Measurements from ENCODE around the gene AOPEP.

AOPEP gene

DNA sequence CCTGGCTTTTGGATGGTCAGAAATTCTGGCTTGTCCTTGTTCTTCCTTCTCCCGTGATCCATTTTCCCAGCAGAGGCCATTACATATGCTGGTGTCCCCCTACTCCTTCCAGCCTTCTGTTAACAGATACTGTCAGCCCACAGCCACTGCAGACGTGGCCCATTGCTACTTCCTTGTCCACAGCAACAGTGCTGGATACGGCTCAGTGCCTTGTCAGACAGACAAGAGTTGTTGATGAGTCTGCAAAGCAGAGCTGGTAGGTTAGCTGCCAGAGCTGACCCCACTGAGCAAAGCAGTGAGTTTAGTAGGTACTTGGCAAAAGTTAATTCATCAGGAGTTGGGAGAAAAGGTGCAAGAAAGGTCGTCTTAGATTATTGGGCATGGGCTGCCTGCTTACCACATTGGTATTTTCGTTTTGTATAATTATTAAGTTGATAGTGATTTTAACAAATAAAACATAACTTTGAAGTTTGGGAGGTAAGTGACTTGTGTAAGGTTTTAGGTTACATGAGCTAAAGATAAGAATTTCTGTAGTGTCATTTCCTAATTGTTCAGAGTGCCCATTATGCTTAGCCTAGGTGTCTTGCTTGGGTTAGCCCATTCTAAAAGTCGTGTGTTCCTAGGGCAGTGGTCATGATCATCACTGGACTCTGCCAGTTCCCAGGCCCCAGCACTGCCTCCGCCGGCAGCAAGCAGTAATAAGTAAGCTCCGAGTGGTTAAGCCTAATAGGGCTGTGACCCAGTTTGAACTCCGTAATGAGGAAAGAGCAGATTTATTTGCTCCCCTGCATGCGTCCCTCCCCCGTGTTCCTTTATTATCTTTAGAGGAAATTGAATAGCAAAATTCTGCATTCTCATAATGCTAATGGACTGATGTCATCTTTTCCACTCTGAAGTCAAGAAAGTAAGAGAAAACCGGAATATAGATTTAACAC lies 299.0 kb downstream of the AOPEP start:
- no peak for DNase-seq

DNA sequence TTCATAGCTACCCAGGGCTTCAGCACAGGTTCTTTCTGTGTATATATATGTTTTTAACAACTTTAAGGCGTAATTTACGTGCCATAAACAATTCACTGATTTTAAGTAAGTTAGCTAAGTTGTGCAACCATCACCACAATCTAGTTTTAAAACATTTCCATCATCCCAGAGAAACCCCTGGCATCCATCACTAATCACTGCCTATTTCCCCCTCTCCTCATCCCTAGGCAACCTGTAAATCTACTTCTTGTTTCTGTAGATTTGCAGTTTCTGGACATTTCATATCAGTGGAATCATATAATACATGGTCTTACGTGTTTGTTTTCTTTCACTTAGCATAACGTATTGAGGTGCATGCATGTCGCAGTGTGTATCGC lies 299.6 kb downstream of the AOPEP start:
- DNase-seq: no peak

GRCh38 chr9:95027914-95028852 lies 301.7 kb downstream of the AOPEP start:
- DNase-seq: no peak

- no peak for DNase-seq
These were observed 302.3 kb downstream of the AOPEP start for GRCh38 chr9:95028853-95029219.

DNA sequence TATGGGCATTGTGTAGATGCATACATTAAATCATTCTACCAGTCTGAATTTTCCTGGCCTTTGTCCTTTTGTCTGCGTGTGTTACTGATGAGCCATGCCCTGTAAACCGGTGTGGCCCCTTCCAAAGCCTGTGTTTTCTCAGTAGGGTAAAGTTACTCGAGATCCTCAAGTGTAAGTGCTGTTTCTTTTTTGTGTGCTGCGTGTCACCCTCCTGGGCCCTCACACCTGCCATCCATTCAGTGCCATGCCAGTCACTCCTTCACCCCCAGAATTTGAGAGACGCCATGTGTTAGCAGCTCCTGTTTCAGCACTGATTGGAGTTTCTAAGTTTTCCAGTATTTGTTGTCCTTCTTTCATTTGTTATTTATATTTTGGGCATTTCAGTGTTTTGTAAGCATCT lies 302.8 kb downstream of the AOPEP start:
- no peak for DNase-seq

DNA sequence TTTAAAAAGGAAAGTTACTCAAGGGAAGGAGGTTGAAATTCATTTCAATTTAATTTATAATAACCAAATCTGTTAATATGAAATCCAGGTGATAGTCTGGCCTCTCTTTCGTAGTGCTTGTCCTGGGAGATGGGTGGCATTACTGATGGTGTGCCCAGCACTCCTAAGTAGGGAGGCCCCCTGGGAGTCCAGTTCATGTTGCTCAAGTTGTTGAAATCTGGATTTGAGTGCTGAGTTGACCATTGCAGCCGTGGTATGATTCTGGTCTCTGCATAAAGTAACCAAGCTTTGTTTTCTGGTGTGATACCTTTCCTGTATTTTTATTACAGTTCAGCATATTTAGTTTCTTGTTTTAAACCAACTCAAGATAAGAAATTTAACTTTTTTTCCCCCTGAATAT lies 303.2 kb downstream of the AOPEP start:
- DNase-seq: no peak

DNA sequence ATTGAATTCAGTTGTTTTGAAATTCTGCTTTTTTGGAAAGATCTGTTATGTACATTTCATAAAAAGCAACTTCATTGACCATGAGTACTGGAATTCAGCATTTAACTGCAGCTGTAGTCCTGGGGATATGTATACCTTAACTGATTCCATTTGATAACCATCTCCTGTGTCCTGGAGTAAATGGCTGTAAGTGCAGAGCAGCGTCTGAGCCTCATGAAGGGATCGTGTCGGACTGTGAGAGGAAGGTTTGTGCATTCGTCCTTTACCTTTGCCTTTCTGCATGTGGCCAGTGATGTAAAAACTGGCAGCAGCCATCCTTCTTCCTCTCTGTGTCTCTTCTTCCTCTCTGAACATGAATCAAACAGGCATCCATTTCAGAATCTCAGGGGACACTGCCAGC lies 303.8 kb downstream of the AOPEP start:
- DNase-seq: no peak

GRCh38 chr9:95030920-95031642 lies 304.6 kb downstream of the AOPEP start:
- no peak for DNase-seq

- no peak for DNase-seq
These were observed 305.4 kb downstream of the AOPEP start for GRCh38 chr9:95031711-95032461.

GRCh38 chr9:95032580-95033341 lies 306.3 kb downstream of the AOPEP start:
- no peak for DNase-seq

DNA sequence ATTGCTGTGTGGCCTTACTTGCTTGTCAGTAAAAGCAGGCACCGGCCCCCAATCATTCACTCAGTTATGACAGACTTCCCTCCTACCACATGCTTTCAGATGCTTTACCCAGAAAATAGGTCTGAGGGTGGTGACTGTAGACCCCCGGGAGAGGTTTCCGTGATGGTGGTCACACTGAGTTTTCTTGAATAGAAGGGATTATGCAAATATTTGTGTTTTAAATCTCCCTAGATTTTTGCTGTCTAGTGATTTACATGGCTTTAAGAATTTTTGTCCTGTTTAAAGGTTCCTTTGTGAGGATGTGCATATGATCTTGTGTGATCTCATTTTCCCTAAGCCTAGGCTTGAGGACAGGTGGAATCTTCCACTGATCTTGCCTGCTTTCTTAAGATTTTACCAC lies 309.3 kb downstream of the AOPEP start:
- DNase-seq: no peak

GRCh38 chr9:95036676-95037075 lies 310.2 kb downstream of the AOPEP start:
- DNase-seq: no peak

DNA sequence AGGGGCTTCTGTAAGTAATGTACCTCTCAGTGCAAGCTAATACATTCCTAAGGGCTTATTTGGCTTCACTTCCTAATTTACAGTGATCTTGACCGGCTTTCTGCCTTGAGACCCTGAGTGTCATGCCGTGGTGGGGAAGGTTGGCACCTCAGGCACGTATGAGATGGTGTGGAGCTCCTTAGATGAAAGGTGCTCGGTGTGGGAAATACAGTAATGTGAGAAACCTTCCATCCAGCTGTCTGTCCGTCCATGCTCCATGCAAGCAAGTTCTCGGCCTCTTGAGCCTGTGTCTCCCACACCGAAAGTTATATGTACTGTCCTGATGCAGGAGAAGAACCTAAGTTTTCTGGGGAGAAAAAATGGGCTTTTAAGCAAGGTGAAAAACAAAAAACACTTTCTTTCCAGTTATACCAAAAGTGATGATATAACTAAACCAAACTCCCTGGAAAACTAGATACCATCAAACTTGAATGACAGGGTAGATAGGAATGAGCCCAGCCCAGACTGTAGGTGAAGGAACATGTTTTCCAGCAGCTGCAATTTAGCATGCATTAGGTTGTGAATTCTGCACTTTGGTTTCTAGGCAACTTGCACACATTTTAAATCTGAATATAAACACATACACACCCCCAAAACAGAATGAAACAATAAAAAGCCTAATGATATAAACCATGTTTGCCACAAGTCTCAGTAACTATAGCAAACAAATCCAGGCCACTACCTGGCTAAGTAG lies 311.5 kb downstream of the AOPEP start:
- no peak for DNase-seq

- DNase-seq: no peak
These were observed 312.2 kb downstream of the AOPEP start for GRCh38 chr9:95038666-95039065.

- no peak for DNase-seq
These were observed 313.6 kb downstream of the AOPEP start for GRCh38 chr9:95040106-95040505.

GRCh38 chr9:95043826-95044225 lies 317.3 kb downstream of the AOPEP start:
- no peak for DNase-seq

DNA sequence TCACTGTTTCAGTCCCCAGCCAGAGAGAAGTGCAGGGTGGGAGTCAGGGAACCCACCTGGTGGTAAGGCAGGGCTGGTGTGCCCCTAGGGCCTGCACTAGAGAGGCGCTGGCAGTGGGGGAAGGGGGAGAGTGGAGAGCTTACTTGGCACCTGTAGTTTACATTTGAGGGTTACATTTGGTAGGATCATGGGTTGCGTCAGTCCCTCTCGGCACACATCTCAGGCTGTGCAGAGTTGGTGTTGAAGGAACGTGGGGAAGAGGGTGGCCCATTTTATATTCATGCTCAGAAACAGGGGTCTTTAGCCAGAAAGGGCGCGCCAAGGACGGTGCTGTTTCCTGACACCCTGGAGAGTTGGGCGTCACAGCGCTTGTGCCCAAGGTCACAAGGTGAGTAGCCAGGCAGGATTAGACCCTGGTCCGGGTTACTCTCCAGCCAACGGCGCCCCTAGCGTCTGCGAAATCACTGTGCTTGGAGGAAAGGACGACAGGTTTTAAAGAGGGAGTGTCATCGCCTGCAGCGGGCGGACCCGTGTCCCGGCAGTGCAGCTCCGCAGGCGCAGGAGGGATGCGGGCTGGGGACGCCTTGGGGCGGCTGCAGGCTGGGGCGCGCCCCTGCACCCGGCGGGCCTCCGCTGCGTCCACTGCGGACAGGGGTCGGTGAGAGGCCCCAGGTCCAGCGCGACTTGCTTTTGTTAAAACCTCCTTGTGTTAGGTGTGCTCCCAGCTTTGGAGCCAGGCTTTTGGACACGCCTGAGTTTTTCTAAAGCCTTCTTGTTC lies 318.4 kb downstream of the AOPEP start:
- DNase-seq: no peak

DNA sequence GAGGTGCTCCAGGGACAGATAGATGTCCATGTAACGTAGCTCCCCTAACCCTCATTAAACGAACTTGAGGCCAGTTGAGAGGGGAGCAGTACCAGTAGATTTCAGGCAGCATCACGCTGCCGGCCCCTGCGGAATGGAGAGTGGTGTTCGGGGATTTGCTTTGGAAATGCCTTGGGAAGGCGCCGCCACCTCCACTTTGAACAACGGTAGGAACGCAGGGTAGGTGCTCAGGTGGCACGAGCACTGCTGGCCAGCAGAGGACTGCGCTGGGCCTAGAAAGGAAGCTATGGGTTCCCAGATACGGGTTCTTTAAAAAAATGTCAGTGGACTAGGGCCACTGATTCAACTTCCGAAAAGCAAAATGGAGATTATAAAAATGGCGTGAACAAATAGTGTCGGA lies 319.3 kb downstream of the AOPEP start:
- no peak for DNase-seq

DNA sequence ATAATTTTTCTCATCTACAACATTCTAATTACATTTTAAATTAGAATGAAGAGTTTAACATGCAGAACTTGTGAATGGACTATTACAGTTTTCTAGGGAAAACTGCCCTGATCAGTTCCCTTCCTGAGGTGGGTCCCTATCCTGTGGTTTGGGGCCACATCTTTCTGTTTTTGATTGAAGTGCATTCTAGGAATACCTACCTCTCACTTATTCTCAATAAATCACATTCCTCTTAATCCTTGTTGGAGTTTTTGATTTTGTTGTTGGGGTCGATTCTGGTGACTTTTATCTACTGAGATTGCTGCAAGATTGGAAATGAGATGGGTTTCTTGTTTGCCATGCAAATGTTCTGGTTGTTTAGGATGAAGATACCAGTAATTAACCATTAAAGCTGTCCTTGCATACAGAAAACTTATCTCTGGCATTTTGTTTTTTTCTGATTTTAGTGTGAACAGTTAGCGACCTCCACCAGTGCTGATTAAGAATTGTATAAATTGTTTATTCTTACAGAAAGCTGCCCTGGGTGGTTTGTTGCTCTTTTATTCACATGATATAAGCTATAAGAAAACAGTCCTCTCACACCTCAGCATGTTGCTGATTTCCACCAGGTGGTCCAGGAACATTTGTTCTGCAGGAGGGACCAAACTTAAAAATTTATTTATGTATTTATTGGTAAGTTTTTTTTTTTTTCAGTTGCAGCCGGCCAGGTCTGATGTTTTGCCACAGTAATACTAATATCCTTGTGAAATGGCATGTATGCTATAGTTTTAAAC lies 321.1 kb downstream of the AOPEP start:
- DNase-seq: no peak

Measured in activated CD4-positive, alpha-beta T cell treated with anti-CD3 and anti-CD28 coated beads, Interleukin-10, Interleukin-2, amounts not matched to agents 100 ng/mL and 50 ng/mL, durations not matched to agents 16 hours and 8 hours (primary cell).